Neural crest cell (in vitro differentiated cells): Measurements from ENCODE around the gene ITM2C. TPM values are rescaled to one million over a fixed set of nuclear protein-coding genes. Genes with fewer than 3 reads are reported as not detected.

ENCODE experiments used
- DNase-seq: peaks from one replicate; pipeline ENCODE4 v3.0.0; 2021; ENCODE audit warnings: low read depth, mixed read lengths, low spot score
- H3K27ac Mint-ChIP-seq: one replicate; pipeline ENCODE4 v1.8.0; 2021; ENCODE audit warnings: mild to moderate bottlenecking, mixed read lengths; ENCODE audit not compliant: unreplicated experiment
- H3K27me3 Mint-ChIP-seq: 2 replicates; pipeline ENCODE4 v1.8.0; 2021; ENCODE audit warnings: low read depth, mild to moderate bottlenecking, mixed read lengths
- H3K36me3 Mint-ChIP-seq: 2 replicates; pipeline ENCODE4 v1.8.0; 2021; ENCODE audit warnings: low read depth, mild to moderate bottlenecking, mixed read lengths
- H3K4me1 Mint-ChIP-seq: 2 replicates; pipeline ENCODE4 v1.8.0; 2021; ENCODE audit warnings: mixed read lengths
- H3K4me3 Mint-ChIP-seq: one replicate; pipeline ENCODE4 v1.8.0; 2021; ENCODE audit warnings: mild to moderate bottlenecking, mixed read lengths
- H3K9me3 Mint-ChIP-seq: 2 replicates; pipeline ENCODE4 v1.8.0; 2021; ENCODE audit warnings: mixed read lengths
- total RNA-seq: library from RNA; stranded (reverse); gene quantifications from 2 replicates; pipeline ENCODE4 v1.2.1, GENCODE V29; 2021
- TF ChIP-seq, protein P1 (sequence below): fragments of 200-600 bp; sonication (generic); conservative IDR thresholded peaks from 2 replicates; pipeline ENCODE4 v1.5.0; 2021; ENCODE audit warnings: antibody characterized with exemption, mild to moderate bottlenecking

Gene ITM2C
- total RNA-seq, 1 donor from 2014 or later = 106 TPM

DNA sequence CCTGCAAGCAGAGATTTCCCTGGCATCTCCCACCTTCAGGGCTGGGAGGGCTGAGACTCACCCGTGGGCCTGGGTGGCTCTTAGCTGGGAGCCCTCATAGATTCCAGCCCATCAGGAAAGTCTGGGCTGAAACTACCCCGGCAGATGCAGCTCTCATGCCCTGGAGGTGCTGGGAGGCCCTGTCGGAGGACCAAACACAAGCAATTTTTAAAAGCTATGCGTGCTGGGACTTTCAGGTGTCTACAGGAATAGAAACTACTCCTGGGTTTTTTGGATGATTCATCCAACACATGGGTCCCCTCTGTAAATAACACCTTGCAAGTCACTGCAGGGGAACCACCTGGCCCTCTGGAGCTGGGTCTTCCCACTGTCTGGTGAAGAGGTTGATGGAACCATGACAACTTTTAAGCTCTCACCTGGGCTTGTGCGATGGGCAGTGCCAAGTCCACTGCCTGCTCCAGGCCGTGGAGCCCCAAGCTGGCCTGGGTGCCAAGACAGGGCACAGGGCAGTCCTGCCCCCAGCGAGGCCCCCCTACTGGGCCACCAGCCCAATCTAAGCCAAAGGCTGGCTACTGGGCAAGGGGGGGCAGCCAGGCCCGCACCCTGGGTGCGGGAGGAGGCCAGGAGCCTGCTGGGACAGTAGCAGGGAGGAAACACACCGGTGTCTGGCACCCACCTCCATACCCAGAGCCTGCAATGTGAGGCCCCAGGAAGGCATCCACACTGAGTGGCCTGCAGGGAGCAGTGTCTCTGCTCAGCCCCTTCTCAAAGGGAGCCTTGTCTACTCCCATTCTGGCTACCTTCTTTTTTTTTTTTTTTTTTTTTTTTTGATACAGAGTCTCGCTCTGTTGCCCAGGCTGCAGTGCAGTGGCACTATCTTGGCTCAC lies 61.4 kb downstream of the ITM2C start:
- H3K4me1 Mint-ChIP-seq = peaks cover 6% of the 10 kb centered on the region
- no peaks in the 10 kb centered on the region for H3K27me3 Mint-ChIP-seq
- H3K36me3 Mint-ChIP-seq = no peaks in the 10 kb centered on the region
- H3K9me3 Mint-ChIP-seq = no peaks in the 10 kb centered on the region
- DNase-seq = no peak
- TF ChIP-seq, protein P1, sequence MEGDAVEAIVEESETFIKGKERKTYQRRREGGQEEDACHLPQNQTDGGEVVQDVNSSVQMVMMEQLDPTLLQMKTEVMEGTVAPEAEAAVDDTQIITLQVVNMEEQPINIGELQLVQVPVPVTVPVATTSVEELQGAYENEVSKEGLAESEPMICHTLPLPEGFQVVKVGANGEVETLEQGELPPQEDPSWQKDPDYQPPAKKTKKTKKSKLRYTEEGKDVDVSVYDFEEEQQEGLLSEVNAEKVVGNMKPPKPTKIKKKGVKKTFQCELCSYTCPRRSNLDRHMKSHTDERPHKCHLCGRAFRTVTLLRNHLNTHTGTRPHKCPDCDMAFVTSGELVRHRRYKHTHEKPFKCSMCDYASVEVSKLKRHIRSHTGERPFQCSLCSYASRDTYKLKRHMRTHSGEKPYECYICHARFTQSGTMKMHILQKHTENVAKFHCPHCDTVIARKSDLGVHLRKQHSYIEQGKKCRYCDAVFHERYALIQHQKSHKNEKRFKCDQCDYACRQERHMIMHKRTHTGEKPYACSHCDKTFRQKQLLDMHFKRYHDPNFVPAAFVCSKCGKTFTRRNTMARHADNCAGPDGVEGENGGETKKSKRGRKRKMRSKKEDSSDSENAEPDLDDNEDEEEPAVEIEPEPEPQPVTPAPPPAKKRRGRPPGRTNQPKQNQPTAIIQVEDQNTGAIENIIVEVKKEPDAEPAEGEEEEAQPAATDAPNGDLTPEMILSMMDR = no peak
- H3K4me3 Mint-ChIP-seq = no peak overlapping the region
- no peak overlapping the region for H3K27ac Mint-ChIP-seq

DNA sequence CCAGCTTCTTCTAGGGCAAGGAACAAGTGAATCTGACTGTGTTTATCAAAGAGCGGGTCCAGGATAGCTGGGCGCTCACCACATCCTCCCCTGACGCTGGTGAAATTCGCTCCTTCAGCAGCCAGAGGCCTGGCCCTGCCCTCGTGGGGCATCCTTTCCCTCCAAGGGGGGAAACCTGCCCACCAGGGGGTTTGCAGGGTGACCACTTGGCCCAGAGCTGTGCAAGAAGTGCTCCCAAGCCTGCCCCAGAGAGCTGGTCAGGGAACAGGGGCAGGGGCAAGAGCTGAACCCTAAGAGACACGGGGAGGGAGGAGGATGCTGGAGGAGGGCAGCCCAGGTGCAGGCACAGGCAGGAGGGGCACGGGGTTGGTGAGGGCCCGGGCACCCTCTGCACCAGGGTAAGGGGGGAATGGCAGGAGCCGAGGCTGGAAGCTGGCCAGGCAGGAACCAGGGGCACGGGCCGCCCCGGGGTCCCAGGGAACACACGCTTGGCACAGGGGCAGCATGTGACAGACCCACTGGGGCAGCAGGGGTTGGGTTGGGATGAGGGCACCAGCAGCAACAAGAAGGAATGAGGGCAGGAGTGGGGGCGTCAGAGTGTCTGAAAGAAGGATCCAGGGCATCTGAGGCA lies 63.1 kb downstream of the ITM2C start:
- Mint-ChIP-seq H3K9me3 (no peaks in the 10 kb centered on the region), H3K36me3 (no peaks in the 10 kb centered on the region), H3K4me1 (peaks cover 5% of the 10 kb centered on the region), H3K4me3 (no peak overlapping the region), H3K27me3 (no peaks in the 10 kb centered on the region), H3K27ac (peak overlapping the region; percentile 67)
- no peak for DNase-seq
- TF ChIP-seq, protein P1 = no peak

Other genes with a start within 250 kb of the ITM2C start
- 40.6 and 43.7 TPM in 2 replicates for gene CAB39, start 152.1 kb upstream of the ITM2C start, total RNA-seq
- not detected in 2 replicates for gene GPR55, start 60.3 kb downstream of the ITM2C start, total RNA-seq
- gene SPATA3, start 131.2 kb downstream of the ITM2C start, total RNA-seq = not detected in 2 replicates
- gene C2orf72, start 172.6 kb downstream of the ITM2C start, total RNA-seq = 3.0 and 3.3 TPM in 2 replicates
- gene PSMD1, start 191.9 kb downstream of the ITM2C start, total RNA-seq = 128 and 146 TPM in 2 replicates